GM12891 (cell line): ENCODE measurements around the gene TNK2.

ENCODE experiments used
- PAX5 ChIP-seq: IDR thresholded peaks from 2 replicates; pipeline ENCODE4 v1.6.1; 2011; ENCODE audit warnings: low read length, moderate library complexity, mild to moderate bottlenecking; ENCODE audit not compliant: insufficient read depth, severe bottlenecking
- POLR2A ChIP-seq: IDR thresholded peaks from 2 replicates; pipeline ENCODE4 v1.6.1; 2011; ENCODE audit warnings: low read depth, low read length, control low read depth

DNA sequence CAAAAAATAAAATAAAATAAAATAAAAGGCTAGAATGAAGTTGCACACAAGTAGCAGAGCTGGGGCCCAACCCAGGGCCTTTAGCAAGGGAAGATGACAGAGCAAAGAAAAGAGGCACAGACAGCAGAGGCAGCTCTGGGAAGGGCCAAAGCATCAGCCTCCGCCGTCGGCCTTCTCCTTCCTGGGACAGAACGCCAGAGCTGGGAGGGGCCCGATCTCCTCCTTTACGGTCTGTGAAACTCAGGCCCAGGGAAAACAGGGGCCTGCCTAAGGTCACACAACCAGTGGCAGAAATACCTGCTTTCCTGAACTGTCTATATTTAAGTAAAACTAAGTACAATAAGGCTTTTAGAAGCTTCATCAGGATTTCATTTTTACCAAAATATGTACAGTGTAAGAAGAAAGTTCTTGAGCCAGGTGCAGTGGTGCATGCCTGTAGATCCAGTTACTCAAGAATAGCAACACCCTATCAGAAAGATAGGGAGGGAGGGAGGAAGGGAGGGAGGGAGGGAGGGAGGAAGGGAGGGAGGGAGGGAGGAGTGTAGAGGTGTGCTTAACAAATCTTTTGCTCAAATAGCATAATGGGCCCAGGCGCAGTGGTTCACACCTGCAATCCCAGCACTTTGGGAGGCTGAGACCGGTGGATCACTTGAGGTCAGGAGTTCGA is 53.6 kb downstream of the TNK2 start:
- TF ChIP-seq POLR2A (no peak), PAX5 (no peak)
